ENCODE data around the gene ZBTB34.

DNA sequence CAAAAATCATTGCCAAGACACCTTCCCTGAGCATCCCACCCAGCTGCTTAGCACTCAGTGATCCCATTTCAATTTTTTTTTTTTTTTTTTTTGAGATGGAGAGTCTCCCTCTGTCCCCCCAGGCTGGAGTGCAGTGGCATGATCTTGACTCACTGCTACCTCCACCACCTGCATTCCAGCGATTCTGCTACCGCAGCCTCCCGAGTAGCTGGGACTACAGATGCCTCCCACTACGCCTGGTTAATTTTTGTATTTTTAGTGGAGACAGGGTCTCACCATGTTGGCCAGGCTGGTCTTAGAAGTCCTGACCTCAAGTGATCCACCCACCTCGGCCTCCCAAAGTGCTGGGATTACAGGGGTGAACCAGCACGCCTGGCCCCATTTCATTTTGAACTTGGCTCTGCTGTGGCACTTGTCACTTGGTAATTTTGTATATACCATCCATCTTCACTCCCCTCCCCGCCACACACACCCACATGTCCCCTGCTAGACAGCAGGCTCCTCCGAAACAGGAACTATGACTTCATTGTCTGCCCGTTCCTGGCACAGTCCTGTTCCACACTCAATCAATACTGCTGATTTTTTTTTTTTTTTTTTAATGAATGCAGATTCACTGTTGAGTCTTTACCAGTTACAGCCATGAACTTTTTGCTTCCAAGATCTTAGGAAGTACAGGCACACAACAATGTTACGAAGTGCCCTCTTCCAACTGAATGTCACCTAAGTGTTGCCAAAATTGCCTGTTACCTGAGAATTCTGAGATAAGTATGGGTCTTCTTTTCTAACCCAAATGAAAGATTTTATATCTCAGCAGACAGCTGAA, 17.3 kb upstream of the ZBTB34 start:
- no peak for TF ChIP-seq EZH2 (IDR thresholded peaks at IDR 0.05; ENCODE audit: borderline replicate concordance, low read length)
- TF ChIP-seq CTCF (IDR thresholded peaks at IDR 0.05; ENCODE audit: low read length): no peak
